ENCODE results near the gene FOXP1. TPM values are rescaled to one million over a fixed set of nuclear protein-coding genes. Genes with fewer than 3 reads are reported as not detected.

Gene FOXP1
- polyA plus RNA-seq, 1 donor (not counting 4 experiments of a cell fraction or from before 2014, with no cell fraction given), result 14.6 TPM

DNA sequence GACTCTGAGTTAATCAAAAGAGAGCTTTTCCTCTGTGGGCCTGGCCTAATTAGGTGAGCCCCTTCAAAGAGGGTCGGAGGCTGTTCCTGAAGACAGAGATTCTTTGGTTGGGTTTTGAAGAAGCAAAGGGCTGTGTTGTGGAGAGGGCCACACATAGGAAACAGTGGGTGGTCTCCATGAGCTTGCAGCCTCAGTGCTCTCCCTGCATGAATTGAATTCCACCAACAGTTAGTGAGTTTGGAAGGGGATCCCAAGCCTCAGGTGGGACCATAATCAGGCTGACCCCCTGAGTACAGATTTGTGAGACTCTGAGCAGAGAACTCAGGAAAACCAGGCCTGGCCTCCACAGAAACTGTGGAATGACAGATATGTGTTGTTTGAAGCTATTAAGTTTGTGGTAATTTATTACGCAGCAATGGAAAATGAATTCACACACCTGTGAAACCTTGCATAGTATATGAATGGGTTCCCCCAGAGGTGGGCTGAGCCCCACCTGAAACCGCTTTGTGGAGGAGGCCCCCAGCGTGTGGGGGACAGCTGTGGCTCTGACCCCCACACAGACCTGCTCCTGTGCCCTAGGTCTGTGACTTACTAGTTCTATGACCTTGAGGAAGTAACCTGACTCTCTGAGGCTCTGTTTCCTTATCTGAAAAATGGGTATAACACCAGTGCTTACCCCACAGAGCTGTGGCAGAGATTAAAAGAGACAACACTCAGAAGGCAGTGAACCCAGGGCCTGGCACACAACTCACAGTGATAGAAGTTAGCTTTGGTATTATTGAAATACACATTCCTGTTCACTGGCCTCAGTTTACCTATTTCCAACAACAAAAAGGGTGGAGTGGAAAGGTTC, 431.3 kb downstream of the FOXP1 start:
- Histone ChIP-seq H3K9ac (ENCODE audit: control insufficient read depth, extremely low read depth, insufficient read depth, low read length) (no peak overlapping the region), H3K79me2 (ENCODE audit: control insufficient read depth, insufficient read depth, low read length) (no peaks in the 10 kb centered on the region), H3K4me2 (ENCODE audit: control insufficient read depth, extremely low read depth, insufficient read depth, low read depth, low read length) (no peak overlapping the region), H3K9me3 (ENCODE audit: control insufficient read depth, low read depth, low read length) (no peaks in the 10 kb centered on the region), H4K20me1 (ENCODE audit: control insufficient read depth, extremely low read depth, insufficient read depth, low read length) (no peaks in the 10 kb centered on the region), H3K27ac (ENCODE audit: control insufficient read depth, insufficient read depth, low read length) (no peak overlapping the region), H3K4me1 (ENCODE audit: control insufficient read depth, extremely low read depth, insufficient read depth, low read length) (peaks cover 5% of the 10 kb centered on the region), H3K36me3 (ENCODE audit: control insufficient read depth in 2 of 2, extremely low read depth in 1 of 2, insufficient read depth in 2 of 2, low read length in 2 of 2) (no peaks in the 10 kb centered on the region), H3K9me1 (ENCODE audit: control insufficient read depth, extremely low read depth, insufficient read depth, low read length) (no peaks in the 10 kb centered on the region), H2AFZ (ENCODE audit: control insufficient read depth, low read length) (no peak overlapping the region), H3K27me3 (ENCODE audit: control insufficient read depth, extremely low read depth, insufficient read depth, low read length) (no peaks in the 10 kb centered on the region), H3K4me3 (ENCODE audit: control insufficient read depth in 2 of 3, extremely low read depth in 1 of 3, insufficient read depth in 2 of 3, low read depth in 1 of 3, low read length in 3 of 3) (no peak overlapping the region)
- FAIRE-seq (no peak), DNase-seq (ENCODE audit: low read depth, low spot score) (no peak)
- TF ChIP-seq CTCF (optimal IDR thresholded peaks at IDR 0.05 in 1 of 3, IDR thresholded peaks at IDR 0.05 in 1 of 3, conservative IDR thresholded peaks at IDR 0.05 in 1 of 3; ENCODE audit: extremely low read depth in 1 of 3, insufficient read depth in 2 of 3, low read length in 3 of 3) (no peak), EZH2 (IDR thresholded peaks at IDR 0.05; ENCODE audit: low read length) (no peak)
- dilution Hi-C loops (cut with MboI; ENCODE audit: extremely low pct_ligation_motif_present, low sequenced_read_pairs), result no loop called here

DNA sequence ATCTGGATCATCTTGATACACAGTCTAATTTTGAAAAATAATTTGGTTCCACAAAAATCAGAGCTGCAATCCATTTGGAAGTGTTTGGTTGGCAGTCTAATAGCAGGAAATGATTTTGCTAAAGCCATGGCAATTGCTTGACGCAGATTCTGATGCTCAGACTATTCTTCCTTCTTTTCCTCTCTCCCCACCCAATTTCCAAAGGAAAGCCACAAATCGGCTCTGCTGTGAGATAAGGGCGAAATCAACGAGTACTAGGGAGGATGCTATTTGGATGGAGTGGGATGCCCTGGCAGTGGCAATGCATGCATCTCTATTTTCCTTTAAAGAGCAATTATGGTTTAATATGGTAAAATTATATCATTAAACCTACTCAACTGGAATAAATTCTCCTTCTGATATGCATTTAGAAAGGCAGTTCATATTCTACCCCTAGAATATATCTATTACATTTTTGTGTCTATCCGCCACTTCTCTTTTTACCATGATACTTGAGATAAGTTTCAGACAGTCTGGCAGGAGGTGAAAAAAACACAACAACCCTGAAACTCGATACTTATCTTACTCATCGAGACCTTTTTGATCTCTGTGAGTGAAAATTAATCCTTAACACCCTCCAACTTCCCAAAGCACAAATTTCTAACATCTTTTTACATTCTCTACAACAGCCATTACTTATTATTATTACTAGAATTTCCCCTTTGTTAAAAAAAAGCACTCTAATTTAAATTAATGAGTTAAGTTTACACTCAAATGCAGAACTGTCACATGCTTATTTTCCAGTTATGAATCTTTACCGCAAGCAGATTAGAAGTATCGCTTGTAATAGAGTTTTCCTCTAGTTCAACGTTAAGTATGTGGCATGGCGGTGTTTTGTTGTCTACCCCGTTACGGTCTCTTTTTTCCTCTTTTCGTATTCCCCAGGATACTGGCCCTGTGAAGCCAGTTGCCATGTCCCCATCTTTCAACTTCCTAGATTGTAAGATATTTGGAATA, 433.3 kb downstream of the FOXP1 start:
- Histone ChIP-seq H3K4me1 (ENCODE audit: control insufficient read depth, extremely low read depth, insufficient read depth, low read length) (no peaks in the 10 kb centered on the region), H3K27ac (ENCODE audit: control insufficient read depth, insufficient read depth, low read length) (no peak overlapping the region), H3K9ac (ENCODE audit: control insufficient read depth, extremely low read depth, insufficient read depth, low read length) (no peak overlapping the region), H3K27me3 (ENCODE audit: control insufficient read depth, extremely low read depth, insufficient read depth, low read length) (no peaks in the 10 kb centered on the region), H3K79me2 (ENCODE audit: control insufficient read depth, insufficient read depth, low read length) (no peaks in the 10 kb centered on the region), H3K4me2 (ENCODE audit: control insufficient read depth, extremely low read depth, insufficient read depth, low read depth, low read length) (no peak overlapping the region), H3K9me1 (ENCODE audit: control insufficient read depth, extremely low read depth, insufficient read depth, low read length) (no peaks in the 10 kb centered on the region), H4K20me1 (ENCODE audit: control insufficient read depth, extremely low read depth, insufficient read depth, low read length) (no peaks in the 10 kb centered on the region), H3K36me3 (ENCODE audit: control insufficient read depth in 2 of 2, extremely low read depth in 1 of 2, insufficient read depth in 2 of 2, low read length in 2 of 2) (no peaks in the 10 kb centered on the region), H3K9me3 (ENCODE audit: control insufficient read depth, low read depth, low read length) (no peaks in the 10 kb centered on the region), H2AFZ (ENCODE audit: control insufficient read depth, low read length) (no peak overlapping the region), H3K4me3 (ENCODE audit: control insufficient read depth in 2 of 3, extremely low read depth in 1 of 3, insufficient read depth in 2 of 3, low read depth in 1 of 3, low read length in 3 of 3) (no peak overlapping the region)
- DNase-seq (ENCODE audit: low read depth, low spot score) (no peak), FAIRE-seq (no peak)
- TF ChIP-seq CTCF (optimal IDR thresholded peaks at IDR 0.05 in 1 of 3, IDR thresholded peaks at IDR 0.05 in 1 of 3, conservative IDR thresholded peaks at IDR 0.05 in 1 of 3; ENCODE audit: extremely low read depth in 1 of 3, insufficient read depth in 2 of 3, low read length in 3 of 3), result no peak
- no peak for TF ChIP-seq EZH2 (IDR thresholded peaks at IDR 0.05; ENCODE audit: low read length)
- dilution Hi-C loops (cut with MboI; ENCODE audit: extremely low pct_ligation_motif_present, low sequenced_read_pairs), result no loop called here

All from keratinocyte (primary cell).